GM20431 (cell line): ENCODE data around the gene SDCCAG8.

Source experiments
- in situ Hi-C: fragments of 300-500 bp; cut with MseI, MboI; formaldehyde crosslinking; loops from one replicate; pipeline ENCODE4 v1.15.0; 2020; ENCODE audit warnings: low sequenced_read_pairs; ENCODE audit not compliant: unreplicated experiment

SDCCAG8 gene

DNA sequence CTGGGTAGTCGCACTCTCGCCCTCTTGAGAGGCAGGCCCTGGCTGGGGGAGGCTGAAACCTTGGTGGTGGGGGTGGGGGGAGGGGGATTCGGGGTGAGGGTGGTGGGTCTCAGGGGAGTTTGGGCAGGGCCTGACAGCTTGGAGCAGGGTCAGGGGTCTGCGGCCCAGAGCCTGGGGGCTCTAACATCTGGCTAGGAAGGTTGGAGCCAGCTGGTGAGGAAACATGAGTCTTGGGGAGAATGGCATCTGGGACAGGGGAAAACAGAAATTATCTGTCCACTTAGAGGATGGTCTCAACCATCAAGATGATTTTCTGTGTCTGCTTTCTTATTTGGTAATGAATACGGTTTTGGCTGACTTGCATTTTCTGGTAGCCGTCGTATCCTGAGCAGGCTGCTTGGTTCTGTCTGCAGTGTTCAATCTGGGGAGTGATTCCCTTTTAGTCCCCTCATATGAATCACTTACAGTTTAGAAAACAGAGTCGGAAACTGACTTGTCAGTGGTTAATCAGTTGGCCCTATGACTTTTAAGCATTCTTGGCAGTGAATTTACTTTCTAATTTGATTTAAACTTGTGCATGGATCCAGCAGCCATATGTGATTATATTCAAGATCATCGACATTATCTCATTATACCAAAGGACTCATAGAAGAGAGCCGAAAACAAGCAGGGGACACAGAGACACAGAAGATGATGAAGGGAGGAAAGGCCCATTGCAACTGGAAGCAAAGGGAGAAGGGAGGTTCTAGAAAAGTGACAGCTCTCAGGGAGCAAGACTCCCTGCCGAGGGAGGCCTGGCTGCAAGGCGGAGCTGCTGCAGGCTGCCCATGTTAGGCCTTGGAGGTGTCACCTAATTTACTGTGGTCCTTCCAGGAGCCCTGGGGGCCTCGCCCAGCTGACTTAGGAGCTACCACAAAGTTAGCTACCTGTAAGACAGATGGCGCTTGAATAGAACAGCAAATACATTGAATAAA is 237.6 kb downstream of the SDCCAG8 start:
- in situ Hi-C loops = no loop called here

DNA sequence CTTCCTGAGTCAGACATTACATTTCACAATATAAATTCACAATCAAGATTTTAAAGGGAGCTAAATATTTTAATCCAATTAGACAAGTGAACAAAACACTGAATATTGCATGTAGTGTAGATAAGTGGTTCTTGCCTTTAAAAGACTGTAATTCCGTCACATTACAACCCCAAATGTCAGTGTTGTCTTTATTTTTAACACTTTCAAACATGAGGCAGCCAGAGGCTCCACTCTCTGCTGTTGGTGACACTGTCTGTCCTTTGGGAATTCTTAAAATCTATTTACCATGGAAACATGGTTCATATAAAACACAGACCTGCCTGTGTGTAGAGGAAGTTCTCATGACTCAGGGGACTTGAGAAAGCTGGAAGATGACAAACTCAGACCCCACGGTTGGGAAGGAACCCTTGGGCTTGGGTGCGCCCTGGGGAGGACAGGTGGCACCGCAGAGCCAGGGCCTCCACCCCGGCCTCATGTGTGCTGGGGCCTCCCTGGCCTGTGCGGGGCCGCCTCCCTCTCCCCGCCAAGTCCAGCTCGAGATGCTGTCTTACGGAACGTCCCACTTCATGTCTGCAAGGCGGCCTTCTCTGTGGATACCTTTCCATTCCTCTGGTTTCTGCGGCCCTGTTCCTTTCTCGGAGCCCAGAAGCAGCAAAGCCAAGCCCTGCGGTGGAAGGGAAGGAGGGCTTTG is 239.0 kb downstream of the SDCCAG8 start:
- in situ Hi-C loops = no loop called here

DNA sequence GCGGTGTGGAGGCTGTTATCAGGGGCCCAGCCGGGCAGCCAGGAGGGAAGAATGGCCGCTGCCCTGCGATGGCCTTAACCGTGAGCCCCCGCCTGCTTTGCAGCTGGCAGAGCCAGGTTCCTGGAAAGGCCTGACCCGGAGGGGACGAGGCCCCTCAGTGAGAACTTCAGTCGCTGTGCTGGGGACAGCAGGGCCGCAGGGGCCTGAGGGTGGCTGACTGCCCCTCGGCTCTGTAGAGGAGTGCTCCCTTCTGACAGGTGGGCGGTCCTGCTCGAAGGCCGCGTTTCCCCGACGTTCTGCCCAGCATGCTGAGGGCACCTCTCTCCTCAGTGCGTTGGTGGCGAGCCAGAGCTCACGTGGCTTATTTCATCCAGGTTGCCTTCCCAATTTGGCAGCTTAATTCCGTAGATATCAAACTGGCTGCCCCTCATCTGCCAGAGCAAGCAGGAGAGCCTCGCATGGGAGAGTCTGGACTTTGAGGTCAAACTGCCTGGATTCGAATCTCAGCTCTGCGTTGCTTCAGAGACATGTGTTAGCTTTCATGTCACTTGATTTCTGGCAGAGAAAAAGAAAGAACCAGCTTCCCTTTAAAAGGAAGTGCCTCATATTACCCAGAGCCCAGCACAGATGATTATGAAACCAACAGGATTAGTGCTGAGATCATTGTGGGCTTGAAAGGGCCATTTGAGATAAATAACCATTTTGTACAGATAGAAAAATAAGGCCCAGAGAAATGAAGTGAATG is 239.8 kb downstream of the SDCCAG8 start:
- in situ Hi-C loops = no loop called here

DNA sequence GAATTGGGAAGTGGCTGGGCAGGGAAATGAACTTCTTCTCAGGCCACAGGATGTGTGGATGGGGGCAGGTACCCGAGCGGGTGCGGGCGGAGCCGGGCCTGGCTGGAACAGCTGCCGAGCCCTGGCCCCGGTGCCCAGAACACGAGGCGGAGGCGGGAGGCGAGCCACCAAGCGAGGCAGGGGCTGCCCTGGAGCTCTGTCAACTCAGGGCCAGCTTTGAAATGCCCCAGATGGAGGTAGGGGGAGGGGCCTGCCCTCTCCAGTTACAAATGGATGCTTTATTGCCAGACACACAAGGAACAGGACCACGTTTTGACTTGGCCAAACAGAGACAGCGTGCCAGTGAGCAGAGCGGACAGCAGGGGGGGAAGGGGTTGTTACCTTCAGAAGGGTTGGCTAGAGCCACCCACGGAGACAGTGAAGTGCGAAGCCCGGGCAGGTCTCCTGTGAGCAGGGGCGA is 240.4 kb downstream of the SDCCAG8 start:
- in situ Hi-C loops = no loop called here

DNA sequence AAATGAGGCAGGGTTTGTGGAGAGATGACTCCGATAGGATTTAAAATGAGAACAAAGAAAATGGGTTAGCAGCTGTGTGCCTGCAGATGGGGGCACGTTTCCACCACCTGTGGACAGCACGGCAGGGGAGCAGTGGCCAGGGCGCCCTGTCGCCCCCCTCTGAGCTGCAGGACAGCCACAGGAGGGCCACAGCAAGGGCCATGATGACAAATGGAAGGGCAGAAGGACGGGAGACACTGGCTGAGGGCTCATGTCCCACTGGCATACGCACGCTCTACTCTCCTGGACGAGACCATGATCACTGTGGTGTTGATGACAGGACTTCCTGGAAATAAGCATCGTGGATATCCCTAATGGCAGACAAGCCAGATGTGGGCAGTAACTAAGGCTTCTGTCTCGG is 241.0 kb downstream of the SDCCAG8 start:
- in situ Hi-C loops = no loop called here

DNA sequence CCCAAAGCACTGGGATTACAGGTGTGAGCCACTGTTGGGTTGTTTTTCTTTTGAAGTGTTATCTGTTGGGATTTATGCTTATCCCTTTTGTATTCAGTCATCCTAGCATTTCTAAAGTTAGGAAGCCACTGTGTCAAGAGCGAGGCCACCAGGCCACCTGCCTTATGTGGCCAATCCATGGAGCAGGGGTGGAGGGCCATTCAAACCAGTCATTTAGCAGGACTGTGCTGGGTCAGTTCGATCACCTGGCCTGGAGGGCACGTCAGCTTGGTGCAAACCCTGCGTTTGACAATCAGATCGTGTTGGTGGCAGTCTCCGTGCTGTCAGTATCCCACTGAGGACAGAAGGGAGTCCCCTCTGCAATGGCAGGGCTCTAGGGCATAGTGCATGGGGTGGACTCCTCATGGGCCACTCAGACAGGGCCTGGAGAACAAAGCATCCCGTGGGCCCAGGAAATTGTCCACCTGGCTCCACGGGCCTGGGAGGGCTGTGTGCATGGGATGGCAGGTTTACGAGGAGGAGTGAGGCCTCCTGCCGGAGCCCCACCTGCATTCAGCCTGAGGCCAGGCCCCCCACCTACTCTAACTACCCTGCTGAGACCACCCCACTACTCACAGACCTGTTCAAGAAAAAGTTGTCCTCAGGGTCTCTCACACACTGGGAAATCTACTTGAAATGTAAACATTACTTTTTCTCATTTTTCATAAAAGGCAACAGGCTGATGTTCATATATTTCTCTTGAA is 242.3 kb downstream of the SDCCAG8 start:
- in situ Hi-C loops = no loop called here

DNA sequence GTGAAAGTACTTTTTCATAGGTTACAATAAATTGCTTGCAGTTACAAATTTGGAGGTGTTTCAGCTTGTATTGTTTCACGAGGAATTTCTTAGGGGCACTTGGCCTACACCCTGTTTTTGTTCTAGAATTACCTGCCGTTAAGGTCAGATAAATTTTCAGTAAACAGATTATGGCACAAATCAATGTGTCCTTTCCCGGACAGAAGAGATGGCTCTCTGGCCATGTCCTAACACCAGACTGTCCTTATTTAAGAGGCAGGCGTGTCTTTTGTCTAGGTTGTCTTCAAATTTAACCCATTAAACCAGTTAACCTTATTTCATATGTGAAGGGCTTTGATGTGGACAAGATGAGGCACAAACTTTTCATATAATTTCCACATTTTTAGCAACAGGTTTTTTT is 243.4 kb downstream of the SDCCAG8 start:
- in situ Hi-C loops = no loop called here

DNA sequence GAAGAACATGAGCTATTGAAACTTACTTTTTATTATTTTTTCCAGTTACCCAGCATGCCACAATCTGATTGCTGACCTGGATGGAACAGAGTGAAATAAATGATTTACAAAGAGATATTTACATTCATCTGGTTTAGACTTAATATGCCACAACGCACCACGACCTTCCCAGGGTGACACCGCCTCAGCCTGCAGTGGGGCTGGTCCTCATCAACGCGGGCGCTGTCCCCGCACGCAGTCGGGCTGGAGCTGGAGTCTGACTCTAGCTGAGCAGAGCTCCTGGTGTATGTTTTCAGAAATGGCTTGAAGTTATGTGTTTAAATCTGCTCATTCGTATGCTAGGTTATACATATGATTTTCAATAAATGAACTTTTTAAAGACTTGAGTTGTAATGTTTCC is 243.9 kb downstream of the SDCCAG8 start:
- in situ Hi-C loops = no loop called here

DNA sequence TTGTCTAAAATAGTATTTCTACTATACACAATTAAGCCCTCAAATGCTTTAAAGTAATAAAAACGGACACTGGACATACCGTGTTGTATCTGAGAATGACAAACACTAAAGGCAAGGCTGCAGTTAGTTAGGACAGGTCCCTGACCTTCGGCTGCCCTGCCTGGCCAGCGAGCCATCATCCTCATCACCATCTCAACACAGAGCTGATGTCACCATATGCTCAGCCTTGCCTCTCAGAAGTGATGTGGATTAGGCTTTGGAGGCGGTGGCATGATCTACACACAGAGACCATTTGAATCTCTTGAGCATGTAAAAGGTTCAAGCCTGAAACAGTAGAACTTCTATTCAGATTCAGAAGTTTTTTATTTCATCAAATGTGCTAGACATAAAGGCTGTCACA is 244.7 kb downstream of the SDCCAG8 start:
- in situ Hi-C loops = no loop called here

DNA sequence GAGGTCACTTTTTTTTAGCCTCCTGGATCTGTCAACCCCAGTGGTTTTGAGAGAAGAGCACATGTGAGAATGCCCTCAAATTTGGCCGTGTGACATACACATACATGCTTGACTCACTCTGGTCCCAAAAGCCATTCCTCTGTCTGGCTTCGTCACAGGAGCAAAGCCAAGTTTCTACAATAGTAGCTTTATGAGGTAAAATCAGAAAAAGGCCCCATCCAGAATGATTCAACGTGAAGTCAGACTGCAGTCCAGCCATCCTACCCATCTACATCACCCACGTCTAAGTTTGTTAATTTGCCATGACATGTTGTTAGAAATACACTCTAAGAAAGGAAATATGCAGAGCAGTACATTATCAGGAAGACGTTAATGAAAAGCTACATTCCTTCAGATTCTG is 245.2 kb downstream of the SDCCAG8 start:
- in situ Hi-C loops = no loop called here

DNA sequence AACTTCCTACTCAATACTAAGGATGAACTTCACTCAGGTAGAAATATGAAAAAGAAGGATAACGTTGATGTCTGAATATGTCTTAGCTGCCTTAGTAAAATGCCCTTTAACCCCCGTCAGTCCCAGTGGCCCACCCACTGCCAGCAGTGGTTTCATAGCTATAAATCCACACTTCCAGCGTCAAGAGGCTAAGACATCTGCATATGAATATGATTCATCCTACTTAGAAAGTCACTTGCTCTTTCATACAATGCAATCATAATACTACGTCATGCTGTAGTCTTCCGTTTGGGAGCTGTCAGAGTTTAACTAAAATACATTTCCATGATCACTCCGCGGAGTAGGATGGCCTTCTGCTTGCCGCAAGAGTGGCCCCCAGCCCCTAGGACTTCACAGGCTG is 247.3 kb downstream of the SDCCAG8 start:
- in situ Hi-C loops = no loop called here

DNA sequence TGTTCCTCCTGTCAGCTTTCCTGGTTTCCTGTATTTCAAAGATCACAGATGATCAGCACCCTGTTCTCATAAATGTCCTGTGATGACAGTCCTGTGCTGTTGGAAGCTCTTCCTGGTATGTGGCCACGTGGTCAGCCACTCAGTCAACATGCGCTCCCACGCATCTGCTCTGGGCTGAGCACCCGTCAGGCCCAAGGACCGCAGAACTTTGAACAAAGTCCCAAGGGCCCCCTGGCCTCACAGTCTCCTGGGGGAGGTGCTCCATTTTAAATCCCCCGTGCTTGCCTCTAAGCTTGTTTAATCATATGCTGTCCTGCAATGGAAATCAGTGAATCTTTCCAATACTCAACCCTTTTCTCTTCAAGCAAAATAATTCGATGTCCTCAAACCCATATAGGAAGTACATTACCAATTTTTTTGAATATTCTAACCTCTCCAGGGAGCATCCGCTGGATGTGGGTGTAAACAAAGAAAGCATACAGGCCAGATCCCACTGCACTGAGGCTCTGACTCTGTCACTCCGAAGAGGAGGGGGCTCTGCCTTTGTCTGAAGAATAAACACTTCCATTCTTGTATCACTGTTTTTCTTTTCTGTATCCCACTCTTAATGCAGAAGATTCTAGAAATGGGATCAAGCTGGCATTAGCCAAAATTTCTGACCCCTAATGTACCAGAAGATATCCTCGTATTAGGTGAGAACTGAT is 250.3 kb downstream of the SDCCAG8 start:
- in situ Hi-C loops = no loop called here

DNA sequence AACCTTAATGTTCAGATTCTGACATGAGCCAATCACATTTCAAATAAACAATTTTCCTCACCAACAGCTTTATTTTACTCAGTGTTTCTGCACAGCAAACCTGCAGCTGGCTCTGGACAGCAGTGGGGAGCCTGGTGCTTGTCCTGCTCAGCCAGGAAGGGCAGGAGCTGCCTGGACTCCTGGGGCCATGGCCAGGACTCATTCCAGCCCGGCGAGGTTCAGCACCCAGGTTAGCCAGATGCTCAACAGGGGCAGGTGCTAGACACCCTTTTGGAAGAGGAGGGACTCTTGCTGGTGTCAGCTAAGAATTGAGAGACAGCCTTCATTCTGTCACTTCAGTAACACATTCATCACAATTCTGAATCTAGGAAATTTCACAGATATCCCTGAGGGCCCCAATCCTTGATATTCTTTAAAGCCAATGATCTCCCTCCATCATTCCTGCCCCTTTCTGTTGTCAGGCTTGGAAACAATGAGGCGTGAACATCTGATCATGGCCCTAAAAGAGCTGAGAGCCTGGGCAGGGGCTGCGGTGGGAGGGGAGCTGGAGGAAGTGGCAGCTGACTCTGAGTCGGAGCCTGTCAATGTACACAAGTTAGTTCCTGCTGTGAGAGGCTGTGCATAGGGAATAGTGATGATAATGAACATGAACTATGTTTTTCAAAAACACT is 251.3 kb downstream of the SDCCAG8 start:
- in situ Hi-C loops = no loop called here

DNA sequence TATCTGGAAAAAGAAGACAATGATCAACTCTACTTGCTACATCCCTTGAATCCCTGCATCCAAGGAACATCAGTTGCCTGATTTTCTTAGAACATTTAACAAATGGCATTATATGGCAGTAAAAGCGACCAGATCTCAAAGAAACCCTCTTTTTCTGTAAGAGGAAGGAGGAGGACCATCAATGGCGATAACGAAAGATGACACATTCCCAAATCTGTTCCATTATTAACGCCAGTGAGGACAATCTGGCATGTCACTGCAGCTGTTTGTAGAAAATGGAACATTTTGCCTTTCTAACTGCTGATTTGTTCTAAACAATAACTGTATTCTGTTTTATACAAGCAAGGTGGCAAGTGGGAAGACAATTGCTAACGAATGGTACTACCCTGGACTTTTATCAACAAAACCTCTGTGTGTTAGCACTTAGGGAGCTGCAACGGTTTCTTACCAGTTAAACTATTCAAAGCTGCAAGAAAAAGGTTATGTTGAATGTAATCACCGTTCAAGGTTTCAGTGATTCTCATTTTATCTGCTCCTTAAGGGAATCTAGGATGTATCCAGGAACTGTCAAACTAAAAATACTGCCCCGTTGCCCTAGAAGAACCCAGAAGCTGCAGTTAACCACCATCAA is 251.9 kb downstream of the SDCCAG8 start:
- in situ Hi-C loops = no loop called here

DNA sequence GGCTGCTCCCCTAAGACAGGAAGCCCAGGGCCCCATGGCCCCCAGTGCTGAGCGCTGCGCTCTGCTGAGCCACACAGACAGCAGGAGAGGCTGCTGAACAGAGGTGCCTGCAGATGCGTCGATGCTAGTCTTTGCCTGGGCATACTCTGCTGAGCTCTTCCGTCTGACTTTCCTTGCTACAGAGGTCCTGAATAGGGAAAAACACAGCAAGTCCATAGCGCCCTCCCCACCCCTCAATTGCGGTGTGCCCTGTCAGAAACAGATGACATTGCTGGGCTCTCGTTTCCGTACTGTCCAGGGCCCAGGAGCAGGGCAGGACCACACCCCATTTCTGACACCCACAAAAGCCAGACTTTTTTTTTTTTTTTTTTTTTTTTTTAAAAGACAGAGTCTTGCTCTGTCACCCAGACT is 252.5 kb downstream of the SDCCAG8 start:
- in situ Hi-C loops = no loop called here

DNA sequence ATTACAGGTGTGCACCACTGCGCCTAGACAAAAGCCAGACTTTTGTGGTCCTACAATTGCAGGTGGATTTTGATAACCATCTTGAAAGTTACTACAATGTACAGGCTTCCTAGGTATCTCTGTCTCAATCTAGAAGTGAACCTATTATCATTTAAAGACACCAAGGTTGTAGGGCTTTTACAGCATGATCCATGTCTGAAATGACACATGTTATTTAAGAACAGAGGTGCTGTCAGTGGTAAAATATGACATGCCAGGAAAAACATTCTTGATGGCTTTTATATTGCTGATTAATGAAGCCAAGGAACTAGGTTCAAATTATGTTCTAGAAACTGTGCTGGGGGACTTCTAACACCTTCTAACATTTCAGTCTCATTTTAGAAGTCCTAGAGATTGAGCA is 253.1 kb downstream of the SDCCAG8 start:
- in situ Hi-C loops = no loop called here

DNA sequence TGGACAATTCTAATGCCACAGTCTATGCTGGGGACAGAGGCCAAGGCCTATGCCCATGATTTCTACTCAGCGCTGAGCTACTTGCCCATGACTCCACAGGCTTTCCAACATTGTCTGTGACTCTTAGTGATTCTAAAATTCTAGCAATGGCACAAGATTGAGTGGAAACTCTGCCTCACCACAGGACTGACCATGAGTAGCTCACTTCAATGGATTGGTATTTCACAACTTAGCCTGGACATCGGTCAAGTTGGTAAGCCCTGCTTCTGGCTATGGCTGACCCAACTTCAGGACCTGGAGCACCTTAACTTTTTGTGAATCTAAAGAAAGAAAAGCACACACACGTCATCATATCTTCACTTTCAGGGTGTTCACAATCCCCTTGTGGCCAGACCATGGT is 255.1 kb downstream of the SDCCAG8 start:
- in situ Hi-C loops = no loop called here

DNA sequence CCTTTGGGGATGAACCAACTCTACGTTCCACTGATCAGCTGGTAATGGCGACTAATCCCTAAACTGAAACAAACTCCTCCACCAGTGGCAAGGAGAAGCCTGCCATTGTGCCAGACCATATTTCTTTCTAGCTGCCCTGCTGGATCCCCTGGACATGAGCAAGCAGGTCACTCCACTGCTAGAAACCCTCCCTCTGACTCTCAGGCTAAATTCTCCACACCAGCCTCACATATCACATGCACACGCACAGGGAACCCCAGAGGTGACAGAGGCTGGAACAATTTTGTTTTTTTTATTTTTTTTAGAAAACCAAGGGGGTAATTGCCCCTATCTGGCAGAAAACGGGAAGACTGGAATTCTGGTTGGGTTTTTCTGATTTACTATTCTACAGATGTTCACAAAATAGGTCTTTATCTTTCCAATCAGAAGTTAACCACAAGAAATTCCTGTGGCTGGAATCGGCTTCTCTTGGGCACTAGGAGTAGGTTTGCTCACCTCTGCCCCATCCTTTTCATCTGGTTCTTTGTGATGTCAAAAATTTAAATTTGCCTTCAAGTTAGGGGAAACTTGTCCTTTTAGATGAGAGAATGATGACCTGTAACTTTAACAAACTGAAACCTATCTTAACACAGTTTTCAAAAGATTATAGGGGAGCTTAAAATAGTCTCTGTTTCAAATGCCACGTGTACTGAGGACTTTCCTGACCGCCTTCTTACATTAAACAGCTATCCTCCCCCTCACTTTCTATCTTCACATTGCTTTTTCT is 258.1 kb downstream of the SDCCAG8 start:
- in situ Hi-C loops = no loop called here
